HG02798 (cell line): Measurements from ENCODE around the gene DNAH7.

Experiments used
- ATAC-seq: cut with Tn5 transposase; IDR thresholded peaks from one replicate; pipeline ENCODE4 v1.9.1; 2021; ENCODE audit warnings: mild to moderate bottlenecking; ENCODE audit not compliant: unreplicated experiment, poor library complexity

DNAH7 gene

DNA sequence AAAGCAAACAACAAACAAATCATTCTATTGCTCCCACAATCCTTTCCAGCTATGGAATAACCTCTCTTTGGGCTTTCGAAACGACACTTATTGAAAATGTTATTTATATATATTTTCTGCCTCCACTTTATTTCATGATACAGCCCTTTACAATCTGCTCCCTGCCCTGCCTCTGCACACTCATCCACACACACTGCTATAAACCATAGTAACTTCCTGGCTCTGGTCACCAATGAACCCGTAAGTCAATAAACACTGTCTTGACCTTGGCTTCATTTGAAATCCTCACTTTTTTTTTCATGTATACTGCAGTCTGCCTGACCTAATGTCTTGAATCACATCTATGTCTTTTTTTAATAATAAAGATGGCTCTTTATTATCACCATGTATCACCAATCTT, 250.1 kb downstream of the DNAH7 start:
- ATAC-seq, result no peak

DNA sequence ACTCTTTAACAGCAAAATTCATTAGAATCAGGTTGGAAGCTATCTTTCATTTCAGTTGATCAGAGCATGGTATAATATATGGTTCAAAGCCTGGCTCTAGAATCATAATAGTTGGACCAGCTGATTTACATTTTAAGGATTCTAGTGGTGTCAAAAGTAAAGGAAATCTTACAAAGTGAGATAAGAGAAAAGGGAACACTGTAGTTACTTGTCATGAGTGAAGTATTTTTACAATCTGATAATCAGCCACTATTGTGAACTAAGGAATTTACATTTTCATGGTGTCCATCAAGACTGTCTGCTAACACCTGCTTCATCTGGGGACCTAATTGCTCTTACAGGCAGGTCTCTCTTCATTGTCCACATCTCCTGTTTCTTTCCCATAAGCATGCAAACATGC, 250.5 kb downstream of the DNAH7 start:
- ATAC-seq, result no peak

GRCh38 chr2:195815083-195815482, 253.6 kb downstream of the DNAH7 start:
- no peak for ATAC-seq

DNA sequence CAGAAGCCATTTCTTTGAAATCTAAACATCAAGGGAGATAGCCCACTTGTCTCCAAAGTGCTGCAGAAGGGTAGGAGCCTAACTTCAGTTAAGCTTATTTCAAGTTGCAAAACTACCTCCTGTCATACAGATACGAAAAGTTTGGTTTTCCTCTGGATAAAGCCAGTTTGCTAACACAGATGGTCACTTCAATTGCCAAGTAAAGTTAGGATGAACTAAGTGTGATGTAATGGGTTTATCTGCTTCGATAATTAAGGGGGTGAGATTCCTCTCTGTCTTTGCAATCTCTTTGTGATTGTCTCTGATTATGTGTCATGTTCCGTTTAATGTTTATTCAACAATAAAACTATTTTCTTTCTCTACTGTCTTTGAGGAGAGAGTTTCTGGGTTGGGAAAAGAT, 255.2 kb downstream of the DNAH7 start:
- no peak for ATAC-seq

DNA sequence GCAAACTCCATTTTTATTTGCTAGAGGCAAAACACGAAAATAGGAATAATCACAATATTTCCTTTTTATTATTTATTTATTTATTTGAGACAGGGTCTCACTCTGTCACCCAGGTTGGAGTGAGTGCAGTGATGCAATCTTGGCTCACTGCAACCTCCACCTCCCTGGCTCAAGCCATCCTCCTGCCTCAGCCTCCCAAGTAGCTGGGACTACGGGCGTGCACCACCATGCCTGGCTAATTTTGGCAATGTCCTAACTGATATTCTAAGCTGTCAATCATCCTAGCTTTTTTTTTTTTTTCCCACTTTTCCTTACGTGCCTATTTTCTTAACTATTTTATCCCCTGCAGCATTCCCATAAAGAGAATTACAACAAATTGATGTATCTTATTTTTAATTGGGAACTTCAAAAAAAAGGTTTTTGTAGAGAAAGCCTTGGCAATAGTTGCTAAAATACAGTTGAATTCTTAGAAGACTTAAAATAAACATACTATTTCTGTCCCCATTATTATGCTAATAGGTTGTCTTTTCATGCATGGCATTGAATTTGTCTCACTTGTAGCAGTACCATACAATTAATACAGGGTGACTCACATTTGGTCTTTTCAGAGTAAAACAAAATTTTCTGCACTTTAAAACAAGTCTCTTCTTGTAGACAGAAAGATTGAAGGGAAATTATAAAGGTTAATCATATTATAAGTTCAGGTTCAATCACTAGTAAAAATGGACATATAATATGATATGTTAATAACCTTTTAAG, 258.1 kb downstream of the DNAH7 start:
- no peak for ATAC-seq

DNA sequence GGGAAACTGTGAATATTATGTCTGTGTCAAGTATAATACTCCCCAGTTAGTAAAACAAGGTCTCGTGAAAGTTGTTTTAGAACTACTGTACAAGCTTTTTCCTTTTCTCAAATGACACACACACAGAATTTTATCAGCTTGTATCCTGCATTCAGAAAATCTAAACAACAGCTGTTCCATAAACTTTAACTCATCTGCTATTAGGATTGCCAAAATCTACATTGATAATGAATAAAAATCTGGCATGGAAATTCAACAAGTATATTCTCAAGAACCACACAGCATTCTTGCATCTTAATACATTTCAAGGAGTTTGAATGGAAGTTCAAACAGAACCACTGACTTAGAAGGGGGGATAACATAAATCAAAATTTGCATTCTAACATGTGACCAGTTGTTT, 260.4 kb downstream of the DNAH7 start:
- ATAC-seq, result no peak

GRCh38 chr2:195805283-195805976, 263.2 kb downstream of the DNAH7 start:
- no peak for ATAC-seq

DNA sequence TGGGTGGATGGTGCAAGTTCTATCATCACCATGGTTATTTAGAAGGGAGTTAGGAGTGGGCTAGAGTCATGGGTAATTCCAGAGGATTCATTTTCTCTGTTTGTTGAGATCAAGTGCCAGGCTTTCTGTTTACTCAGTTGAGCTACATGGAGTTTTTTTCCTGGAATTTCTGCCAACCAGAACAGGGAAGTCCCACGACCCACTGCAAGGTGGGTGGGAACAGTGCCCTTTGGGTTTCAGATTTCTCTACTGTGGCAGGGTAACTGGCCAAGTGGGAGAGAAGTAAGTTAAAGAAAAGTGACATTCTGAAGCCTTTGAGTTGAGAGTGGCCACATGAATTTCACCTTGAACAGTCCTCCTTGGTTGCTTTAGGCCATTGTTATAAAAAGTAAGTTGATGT, 272.8 kb downstream of the DNAH7 start:
- ATAC-seq, result no peak

- no peak for ATAC-seq
Observed at GRCh38 chr2:195793881-195794280, 274.8 kb downstream of the DNAH7 start.

DNA sequence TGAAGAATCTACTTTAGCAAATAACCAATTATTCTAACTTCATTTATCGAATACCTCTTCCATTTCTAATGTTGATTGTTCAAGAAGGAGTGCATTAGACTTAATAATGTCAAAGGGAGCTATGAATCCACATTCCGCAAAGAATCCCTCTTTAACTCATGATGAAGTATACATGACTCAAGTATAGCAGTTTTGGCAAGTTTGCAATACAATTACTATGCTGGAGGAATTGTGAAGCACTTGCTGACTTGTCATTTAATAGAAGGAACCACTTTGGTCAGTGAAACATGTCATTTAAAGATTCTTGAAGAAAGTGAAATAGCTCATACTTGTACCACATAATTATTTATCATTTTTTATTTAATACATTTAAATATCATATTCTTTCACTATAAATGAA, 286.5 kb downstream of the DNAH7 start:
- no peak for ATAC-seq

DNA sequence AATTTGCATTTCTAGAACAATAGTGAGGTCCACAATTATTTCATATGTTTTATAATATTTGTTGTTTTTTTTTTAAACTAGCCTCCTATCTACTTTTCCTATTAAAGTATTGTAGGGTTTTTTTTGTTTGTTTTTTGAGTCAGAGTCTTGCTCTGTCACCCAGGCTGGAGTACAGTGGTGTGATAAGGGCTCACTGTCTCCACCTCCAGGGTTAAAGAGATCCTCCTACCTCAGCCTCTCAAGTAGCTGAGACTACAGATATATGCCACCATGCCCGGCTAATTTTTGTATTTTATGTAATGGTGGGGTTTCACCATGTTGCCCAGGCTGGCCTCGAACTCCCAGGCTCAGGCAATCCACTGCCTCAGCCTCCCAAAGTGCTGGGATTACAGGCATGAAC, 289.1 kb downstream of the DNAH7 start:
- ATAC-seq, result no peak

- ATAC-seq, result no peak
Observed at GRCh38 chr2:195769975-195770374, 298.7 kb downstream of the DNAH7 start.

DNA sequence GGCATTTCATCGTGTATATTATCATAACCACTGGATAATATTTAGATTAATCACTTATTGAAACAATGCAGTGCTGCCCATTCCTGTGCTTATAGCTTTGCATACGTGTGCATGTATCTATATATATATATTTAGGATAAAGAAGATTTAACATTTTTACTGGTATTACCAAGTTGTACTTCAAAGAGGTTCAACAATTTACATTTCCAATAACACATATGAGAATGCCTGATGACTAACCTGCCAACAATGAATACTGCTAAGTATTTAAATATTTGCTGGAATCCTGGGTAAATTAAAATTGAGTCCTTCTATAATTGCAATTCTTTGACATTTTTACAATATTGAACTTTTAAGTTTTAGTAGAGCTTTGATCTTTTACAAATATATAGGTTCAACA, 300.2 kb downstream of the DNAH7 start:
- no peak for ATAC-seq

DNA sequence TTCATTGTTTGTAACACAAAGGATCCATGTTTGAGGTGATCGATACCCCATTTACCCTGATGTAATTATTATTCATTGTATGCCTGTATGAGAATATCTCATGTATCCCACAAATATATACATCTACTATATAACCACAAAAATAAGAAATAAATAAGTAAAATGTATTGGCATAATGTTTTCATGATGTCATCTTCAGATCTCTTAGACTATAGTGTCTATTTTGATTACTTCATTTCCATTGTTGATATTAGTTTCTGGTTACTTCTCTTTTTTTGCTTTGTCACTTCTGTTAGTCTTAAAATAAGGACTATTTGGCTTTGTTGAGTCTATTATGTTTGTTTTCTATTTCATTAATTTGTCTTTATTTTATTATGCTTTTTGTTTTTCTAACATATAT, 301.9 kb downstream of the DNAH7 start:
- no peak for ATAC-seq

- ATAC-seq, result no peak
Observed at GRCh38 chr2:195763866-195764265, 304.8 kb downstream of the DNAH7 start.

- ATAC-seq, result no peak
Observed at GRCh38 chr2:195759877-195760276, 308.8 kb downstream of the DNAH7 start.

- no peak for ATAC-seq
Observed at GRCh38 chr2:195758846-195759245, 309.8 kb downstream of the DNAH7 start.

DNA sequence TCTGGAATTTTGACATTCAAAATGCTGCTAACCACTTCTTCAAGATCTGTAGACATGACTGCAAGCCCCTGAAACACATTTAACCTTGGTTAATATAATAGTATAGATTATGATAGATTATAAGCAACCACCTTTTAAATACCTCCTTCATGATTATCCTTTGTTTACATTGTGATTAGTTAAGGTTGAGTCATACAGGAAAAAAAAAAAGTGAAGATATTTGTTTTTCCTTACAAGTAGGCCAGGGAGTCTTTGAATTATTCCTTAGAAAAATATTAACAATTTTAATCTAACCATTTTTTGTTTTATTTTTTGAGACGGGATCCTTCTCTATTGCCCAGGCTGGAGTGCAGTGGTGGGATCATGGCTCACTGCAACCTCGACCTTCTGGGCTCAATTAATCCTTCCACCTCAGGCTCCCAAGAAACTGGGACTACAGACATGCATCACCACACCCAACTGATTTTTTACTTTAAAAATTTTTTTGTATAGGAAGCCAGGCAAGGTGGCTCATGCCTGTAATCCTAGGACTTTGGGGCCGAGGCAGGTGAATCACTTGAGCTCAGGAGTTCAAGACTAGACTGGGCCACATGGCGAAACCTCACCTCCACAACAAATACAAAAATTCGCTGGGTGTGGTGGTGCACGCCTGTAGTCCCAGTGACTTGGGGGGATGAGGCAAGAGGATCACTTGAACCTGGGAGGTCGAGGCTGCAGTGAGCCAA, 312.3 kb downstream of the DNAH7 start:
- ATAC-seq, result no peak

DNA sequence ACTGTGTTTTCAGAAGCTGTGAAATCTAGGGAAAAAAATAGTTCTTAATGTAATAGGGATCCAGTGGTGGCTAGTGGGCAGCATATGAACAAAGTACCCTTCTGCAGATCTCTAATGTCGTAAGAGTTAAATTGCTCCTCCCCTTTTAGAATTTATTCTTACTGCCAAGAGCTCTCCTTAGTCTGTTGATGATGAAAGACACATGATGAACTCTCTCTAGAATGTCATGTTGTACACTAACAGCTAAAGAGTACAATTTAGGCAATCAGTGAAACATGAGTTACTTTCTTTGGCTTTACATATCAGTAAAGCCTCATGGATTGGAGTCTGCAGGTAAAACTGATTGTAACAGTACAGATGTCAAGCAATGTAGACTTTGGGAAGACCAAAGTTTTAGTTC, 327.4 kb downstream of the DNAH7 start:
- ATAC-seq, result no peak

DNA sequence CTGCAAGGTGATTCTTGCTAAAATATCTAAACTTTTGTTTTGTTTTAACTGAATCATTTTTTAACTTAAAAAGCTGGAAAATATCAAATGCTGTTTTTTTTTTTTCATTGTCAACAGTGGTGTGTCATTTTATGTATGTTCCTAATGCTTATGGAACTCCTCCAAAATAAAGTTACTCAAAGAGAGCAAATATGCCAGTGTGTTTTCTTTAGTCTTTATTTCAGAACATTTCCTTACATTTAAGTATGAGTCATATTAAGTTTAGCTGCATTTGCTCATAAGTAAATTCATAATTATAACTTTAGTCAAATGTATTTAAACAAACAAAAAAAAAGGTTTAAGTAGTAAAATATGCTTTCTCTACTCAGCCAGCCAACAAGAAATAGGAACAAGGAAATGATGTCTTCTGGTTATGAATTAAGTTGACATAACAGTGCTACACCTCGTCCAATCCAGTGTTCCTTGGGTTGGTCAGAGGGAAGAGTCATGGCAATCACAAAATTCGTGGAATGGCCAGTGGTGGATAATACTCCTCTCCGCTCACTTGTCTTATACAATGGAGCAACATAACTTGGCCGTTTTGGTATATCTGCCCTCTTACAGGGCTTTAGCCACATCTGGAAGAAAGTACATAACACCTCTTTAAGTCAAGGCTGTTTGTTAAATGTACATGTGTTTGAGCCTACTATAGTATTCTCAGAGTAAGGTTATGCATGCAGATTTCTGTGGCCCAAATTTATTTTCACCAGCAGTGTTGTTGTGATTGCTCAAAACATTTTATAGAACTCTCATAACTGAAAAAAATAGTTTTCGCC, 330.9 kb downstream of the DNAH7 start:
- no peak for ATAC-seq

DNA sequence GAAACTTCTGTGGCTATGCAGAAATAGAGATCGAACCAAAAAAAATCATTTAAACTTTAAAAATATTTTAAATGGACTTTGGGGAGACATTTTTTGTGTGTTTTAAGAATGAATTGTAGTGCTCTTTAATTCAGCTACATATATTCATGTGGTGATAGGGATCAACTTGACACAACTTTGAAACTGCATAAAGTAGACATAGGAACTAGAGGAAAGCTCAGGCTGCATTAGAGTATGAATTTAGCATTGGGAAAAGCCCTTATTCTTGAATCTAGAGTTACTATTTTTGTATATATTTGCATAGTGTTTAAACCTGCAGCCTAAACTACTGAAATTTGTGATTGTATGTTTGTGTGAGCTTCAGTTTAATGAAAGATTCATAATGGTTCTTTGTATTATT, 333.3 kb downstream of the DNAH7 start:
- ATAC-seq, result no peak
